IPS-18a (cell line): ENCODE results near the gene SESN1.

Experiments
- H3K27ac ChIP-seq: one replicate; pipeline ENCODE4 v1.5.1; 2013; ENCODE audit warnings: low read length
- H3K27me3 ChIP-seq: one replicate; pipeline ENCODE4 v1.6.1; 2013; ENCODE audit warnings: mild to moderate bottlenecking, low read length; ENCODE audit not compliant: control insufficient read depth, insufficient read depth
- H3K36me3 ChIP-seq: one replicate; pipeline ENCODE4 v1.6.1; 2013; ENCODE audit warnings: low read depth, low read length; ENCODE audit not compliant: control insufficient read depth
- H3K4me1 ChIP-seq: one replicate; pipeline ENCODE4 v1.6.1; 2013; ENCODE audit warnings: low read depth, low read length; ENCODE audit not compliant: control insufficient read depth
- H3K4me3 ChIP-seq: one replicate; pipeline ENCODE4 v1.5.1; 2013; ENCODE audit warnings: low read length
- H3K9ac ChIP-seq: one replicate; pipeline ENCODE4 v1.6.1; 2013; ENCODE audit warnings: mild to moderate bottlenecking, low read length, moderate library complexity
- H3K9me3 ChIP-seq: one replicate; pipeline ENCODE4 v1.6.1; 2013; ENCODE audit warnings: low read depth, low read length; ENCODE audit not compliant: control insufficient read depth

Gene SESN1

DNA sequence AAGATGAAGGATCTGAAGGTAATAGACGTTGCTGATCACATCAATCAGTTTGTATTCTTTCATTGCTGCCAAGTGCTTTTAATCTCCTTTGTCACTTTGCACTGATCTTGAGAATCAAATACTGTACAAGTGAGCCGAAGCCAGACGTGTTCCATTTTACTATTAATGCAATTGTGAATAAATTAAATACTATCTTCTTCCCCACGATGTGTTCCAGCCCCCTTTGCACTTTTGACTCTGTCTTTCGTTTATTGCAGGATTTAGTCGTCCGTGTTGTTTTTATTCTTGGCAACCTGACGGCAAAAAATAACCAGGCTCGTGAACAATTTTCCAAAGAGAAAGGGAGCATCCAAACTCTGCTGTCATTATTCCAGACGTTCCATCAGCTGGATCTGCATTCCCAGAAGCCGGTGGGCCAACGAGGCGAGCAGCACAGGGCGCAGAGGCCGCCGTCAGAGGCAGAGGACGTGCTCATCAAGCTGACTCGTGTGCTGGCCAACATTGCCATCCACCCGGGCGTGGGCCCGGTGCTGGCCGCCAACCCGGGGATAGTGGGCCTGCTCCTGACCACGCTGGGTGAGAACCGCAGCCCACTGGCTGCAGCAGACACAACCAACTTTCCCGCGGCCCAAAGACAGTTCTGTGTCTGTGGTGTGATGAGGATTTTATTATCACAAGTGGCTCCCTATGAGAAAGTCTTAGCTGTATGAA lies 141.7 kb downstream of the SESN1 start:
- Histone ChIP-seq H3K4me1 (no peaks in the 10 kb centered on the region), H3K27ac (no peak overlapping the region), H3K9me3 (no peaks in the 10 kb centered on the region), H3K9ac (no peak overlapping the region), H3K36me3 (no peaks in the 10 kb centered on the region), H3K4me3 (no peak overlapping the region), H3K27me3 (no peaks in the 10 kb centered on the region)

DNA sequence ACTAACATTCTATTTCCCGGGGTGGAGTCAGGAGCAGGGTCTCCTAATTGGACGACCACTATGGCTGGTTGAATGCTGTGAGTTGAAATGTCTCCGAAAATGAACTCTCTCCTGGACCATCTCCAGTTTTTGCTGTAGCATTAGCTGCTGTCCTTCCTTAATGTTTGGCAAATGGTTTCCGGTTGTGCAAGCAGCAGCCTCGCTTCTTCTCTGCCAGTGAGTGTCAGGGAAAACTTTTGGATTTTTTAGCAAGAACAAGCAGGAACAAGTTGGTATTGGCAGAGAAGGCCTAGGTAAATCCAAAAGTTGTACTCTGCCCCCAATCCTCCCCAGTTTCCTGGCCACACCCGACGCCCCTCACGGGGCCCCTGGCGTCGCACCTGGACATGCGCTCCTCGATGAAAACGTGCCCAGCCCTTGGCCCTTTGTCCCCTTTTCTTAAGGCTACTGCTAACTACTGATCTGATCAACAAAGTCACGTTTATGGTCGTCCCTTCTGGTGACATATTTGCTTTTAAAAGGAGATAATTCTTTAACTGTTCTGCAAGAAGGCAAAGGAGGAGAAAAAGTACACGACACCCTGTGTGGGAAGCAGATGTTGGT lies 143.2 kb downstream of the SESN1 start:
- Histone ChIP-seq H3K4me1 (no peaks in the 10 kb centered on the region), H3K9ac (no peak overlapping the region), H3K27ac (no peak overlapping the region), H3K4me3 (no peak overlapping the region), H3K36me3 (no peaks in the 10 kb centered on the region), H3K9me3 (no peaks in the 10 kb centered on the region), H3K27me3 (no peaks in the 10 kb centered on the region)

DNA sequence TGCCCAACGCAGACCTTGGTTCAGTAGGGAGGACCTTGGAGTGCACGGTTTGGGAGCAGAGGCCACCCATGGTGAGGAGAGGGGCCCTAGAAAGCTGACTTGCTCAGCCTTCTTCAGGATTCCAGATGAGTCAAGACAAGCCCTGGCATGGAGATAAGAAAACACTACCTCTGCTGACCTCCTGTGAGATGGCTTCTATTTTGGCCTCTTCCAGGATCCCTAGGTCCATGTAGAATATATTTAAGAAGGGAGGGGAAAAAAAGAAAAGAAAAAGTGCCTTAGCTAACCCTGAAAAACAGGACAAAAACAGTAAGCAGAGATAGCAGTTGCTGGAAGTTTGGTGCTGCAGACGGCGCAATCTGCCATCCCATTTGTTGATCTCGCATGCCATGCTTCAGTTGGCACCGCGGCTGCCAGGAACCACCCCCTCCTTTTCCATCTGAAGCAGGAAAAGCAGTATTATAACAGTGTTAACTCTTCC lies 146.4 kb downstream of the SESN1 start:
- no peaks in the 10 kb centered on the region for H3K9me3 ChIP-seq
- H3K36me3 ChIP-seq, result no peaks in the 10 kb centered on the region
- H3K27ac ChIP-seq, result no peak overlapping the region
- no peak overlapping the region for H3K4me3 ChIP-seq
- peaks cover 6% of the 10 kb centered on the region for H3K4me1 ChIP-seq
- H3K9ac ChIP-seq, result no peak overlapping the region
- H3K27me3 ChIP-seq, result no peaks in the 10 kb centered on the region

DNA sequence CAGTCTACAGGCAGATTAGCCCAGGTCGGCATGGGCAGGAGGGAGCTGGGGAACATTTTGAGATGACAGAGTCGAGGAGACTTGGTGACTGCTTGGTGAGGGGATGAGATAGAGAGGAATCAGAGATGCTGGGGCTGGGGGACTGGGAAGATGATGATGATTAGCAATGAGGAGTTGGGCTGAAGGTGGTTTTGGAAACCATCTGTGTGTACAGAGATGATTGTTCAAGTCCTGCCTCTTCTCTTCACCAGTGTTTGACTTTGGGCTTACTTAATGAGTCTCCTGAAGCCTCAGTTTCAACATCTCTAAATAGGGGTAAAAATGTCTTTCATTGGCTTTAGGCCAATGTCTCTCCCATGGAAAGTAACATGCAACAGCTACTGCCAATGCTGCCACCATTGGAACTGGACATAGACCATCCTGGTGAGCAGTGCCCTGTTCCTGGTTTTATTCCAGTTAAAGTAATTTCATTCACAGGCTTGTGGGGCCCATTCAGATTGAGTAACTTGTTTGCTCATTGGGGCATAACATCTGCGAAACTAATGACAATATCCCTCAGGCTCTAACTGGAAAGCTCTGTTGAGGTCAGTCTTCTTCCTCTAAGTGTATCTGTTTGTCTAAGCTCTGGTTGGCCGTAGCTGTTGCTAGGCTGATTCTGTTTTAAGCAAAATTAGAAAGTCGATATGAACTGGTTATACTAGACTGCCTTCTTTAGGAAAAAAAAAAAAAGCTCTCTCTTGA lies 147.4 kb downstream of the SESN1 start:
- H3K4me3 ChIP-seq, result no peak overlapping the region
- H3K27me3 ChIP-seq, result no peaks in the 10 kb centered on the region
- H3K4me1 ChIP-seq, result peaks cover 6% of the 10 kb centered on the region
- no peak overlapping the region for H3K27ac ChIP-seq
- H3K36me3 ChIP-seq, result no peaks in the 10 kb centered on the region
- no peak overlapping the region for H3K9ac ChIP-seq
- no peaks in the 10 kb centered on the region for H3K9me3 ChIP-seq

DNA sequence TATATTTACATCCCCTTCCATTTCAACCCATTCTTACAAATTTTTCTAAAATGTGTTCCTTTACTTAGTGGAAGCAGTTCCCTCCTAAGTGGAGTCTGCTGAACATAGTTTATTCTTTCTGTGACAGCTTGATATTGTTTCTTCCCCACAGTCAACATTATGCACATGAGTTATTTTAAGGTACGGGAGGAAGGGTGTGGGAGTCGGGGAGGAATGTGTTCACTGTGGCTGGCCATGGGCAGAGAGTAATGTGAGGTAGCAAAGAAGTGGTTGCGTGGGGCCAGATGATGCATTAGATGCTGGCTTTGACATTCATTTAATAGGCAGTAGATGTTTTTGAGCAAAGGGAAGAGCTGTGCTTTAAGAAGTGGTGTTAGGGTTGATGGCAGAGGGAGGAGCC lies 148.0 kb downstream of the SESN1 start:
- H3K4me1 ChIP-seq, result peaks cover 6% of the 10 kb centered on the region
- H3K27me3 ChIP-seq, result no peaks in the 10 kb centered on the region
- no peak overlapping the region for H3K9ac ChIP-seq
- no peaks in the 10 kb centered on the region for H3K36me3 ChIP-seq
- H3K9me3 ChIP-seq, result no peaks in the 10 kb centered on the region
- H3K27ac ChIP-seq, result no peak overlapping the region
- no peak overlapping the region for H3K4me3 ChIP-seq

DNA sequence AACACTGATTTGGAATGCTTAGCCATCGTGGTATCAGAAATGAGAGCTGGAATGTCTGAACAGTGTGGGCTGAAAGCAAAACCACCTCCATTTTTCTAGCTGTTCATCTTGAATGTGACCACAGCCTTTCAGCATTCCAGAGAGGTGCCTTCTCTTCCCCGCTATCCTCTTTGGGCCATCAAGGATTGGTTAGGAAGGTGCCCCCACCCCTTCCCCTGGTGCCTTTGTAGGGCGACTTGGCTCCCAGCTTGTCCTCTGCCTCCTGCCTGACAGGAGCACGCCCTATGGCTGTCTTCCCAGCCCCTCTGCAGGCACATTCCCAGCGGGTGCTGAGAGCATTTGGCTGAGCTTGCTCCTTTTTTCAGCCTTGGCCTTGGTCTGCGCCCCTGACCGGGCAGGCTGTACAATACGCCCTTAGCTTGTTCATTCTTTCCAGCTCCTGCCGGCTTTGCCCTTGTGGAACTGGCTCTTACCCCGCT lies 148.9 kb downstream of the SESN1 start:
- H3K9me3 ChIP-seq, result no peaks in the 10 kb centered on the region
- peaks cover 6% of the 10 kb centered on the region for H3K4me1 ChIP-seq
- H3K9ac ChIP-seq, result no peak overlapping the region
- no peaks in the 10 kb centered on the region for H3K36me3 ChIP-seq
- H3K27ac ChIP-seq, result no peak overlapping the region
- H3K4me3 ChIP-seq, result no peak overlapping the region
- H3K27me3 ChIP-seq, result no peaks in the 10 kb centered on the region

DNA sequence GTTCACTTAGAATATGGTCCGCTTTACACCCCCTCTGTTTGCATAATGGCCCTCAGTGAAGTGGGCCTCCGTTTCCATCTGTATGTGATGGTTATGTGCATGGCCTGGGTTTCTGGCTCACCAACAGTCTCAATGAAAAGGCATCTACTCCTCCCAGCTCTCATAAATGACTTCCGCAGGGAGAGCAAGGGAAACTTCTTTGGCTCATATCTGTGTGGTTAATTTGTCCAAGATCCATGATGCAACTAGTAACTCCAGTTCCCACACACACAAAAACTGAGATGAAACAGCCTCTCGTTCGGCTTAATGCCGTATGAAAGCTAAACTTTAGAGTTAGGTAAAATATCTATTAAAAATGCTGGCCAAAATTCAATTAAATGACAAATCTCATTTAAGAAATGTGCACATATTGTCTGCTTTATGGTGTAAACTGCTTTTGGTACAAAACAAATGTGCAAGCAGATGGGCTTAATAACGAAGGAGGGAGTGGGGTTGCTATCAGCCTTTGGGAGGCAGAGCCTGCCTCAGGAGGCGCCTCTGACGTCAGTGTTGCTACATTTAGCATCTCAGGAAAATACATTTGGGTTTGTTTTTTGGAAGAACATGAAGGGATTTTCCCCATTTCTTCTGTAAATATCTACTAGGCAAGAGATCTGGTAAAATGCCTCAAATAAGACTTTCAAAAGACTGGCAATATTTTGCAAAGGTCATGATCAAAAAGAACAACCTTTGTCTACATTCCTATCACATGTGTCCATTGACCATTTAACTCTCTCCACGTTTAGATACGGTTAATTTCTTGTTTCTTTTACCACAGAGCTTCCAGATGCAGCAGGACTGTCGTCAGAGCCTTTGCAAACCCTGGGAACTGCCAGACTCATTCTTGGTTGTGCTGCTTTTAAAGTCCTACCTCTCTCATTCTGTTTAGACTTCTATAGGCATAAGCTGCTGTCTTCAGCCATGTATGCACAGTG lies 149.7 kb downstream of the SESN1 start:
- H3K36me3 ChIP-seq, result no peaks in the 10 kb centered on the region
- no peak overlapping the region for H3K4me3 ChIP-seq
- no peaks in the 10 kb centered on the region for H3K9me3 ChIP-seq
- H3K27me3 ChIP-seq, result no peaks in the 10 kb centered on the region
- no peak overlapping the region for H3K27ac ChIP-seq
- H3K4me1 ChIP-seq, result peaks cover 6% of the 10 kb centered on the region
- no peak overlapping the region for H3K9ac ChIP-seq

DNA sequence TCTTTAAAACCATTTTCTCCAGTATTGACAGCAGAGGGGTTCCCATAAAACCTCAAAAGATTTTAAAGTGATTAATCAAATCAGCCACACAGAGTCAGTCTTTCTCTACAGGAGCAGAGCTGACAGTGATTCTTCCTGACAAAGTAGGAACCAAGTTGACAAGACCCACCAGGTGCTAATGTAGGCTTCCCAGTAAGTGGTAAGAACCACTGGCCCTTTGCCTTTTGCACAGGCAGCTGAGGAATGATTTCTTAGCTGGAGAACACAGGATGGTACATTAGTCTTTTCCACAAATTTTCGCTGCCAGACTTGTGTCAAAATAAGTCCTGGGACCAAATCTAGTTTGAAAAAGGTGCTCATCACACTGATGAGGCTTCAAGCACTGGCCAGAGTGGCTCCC lies 150.6 kb downstream of the SESN1 start:
- H3K36me3 ChIP-seq, result no peaks in the 10 kb centered on the region
- no peaks in the 10 kb centered on the region for H3K27me3 ChIP-seq
- H3K9me3 ChIP-seq, result no peaks in the 10 kb centered on the region
- H3K4me3 ChIP-seq, result no peak overlapping the region
- no peak overlapping the region for H3K9ac ChIP-seq
- peaks cover 6% of the 10 kb centered on the region for H3K4me1 ChIP-seq
- H3K27ac ChIP-seq, result no peak overlapping the region

DNA sequence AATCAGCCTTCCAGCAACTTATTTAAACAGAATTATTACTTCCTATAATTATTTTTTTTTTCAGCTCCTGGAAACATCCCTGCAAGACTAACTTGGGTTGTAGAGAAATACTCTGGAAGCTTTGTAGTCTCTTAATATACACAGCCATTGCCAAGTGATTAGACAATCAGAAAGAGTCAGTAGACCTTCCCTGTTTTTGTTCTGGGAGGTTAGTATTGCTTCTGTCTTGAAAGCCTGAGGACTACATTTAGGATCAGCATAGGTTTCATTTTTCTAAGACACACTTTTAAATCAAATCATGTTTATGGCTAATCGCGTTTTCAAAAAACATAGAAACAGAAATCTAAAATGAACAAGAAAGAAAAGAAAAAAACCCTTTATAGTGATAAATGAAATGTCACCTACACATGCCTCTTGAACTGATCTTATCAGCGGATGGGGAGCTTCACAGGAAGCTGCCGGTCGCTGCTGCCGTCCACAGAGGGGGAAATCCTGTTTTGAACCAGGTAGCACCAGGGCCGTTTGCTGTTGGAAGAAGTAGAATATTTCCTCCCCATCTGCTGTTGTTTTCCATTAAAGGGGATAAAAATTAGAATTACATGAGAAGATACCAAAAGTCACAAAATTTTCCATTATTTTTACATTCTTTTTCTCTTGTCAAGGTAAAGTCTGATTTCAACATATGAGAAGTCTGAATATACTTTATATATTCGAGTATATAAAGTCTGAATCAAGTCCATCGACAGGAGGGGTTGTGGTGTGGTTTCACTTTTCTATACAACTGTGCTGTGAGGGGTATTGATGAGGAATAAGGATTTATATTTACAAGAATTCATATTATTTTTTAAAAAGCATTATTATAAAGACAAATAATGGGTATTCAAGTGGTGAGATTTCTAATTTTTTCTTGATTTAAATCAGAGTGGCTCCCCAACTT lies 151.8 kb downstream of the SESN1 start:
- Histone ChIP-seq H3K27ac (no peak overlapping the region), H3K4me3 (no peak overlapping the region), H3K9me3 (no peaks in the 10 kb centered on the region), H3K36me3 (no peaks in the 10 kb centered on the region), H3K27me3 (no peaks in the 10 kb centered on the region), H3K4me1 (peaks cover 6% of the 10 kb centered on the region), H3K9ac (no peak overlapping the region)

DNA sequence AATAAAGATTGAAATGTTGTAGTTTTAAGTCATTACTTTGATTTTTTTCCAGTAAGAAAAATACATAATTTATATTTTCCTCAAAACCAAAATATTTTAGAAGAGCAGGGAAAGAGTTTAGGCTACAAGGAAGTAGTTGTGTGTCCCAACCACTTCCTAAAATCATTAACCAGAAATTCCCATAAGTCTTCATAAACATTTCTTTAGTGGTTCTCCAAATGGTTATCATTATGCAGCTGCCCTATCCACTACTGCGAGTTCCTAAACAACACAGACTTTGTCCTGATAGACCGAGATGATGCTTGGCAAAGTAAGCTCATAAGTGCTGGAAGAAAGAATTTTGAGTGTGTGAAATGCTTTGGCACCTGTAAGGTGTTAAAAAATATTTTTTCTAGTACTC lies 152.8 kb downstream of the SESN1 start:
- H3K9me3 ChIP-seq, result no peaks in the 10 kb centered on the region
- peaks cover 12% of the 10 kb centered on the region for H3K4me1 ChIP-seq
- H3K27me3 ChIP-seq, result no peaks in the 10 kb centered on the region
- no peak overlapping the region for H3K4me3 ChIP-seq
- H3K36me3 ChIP-seq, result no peaks in the 10 kb centered on the region
- H3K27ac ChIP-seq, result no peak overlapping the region
- no peak overlapping the region for H3K9ac ChIP-seq
